Caco-2 (cell line): Measurements from ENCODE around the gene SKAP1. TPM values are rescaled to one million over a fixed set of nuclear protein-coding genes. Genes with fewer than 3 reads are reported as not detected.

Experiments
- BruUV-seq: library from RNA; stranded (reverse); fragments of 400-500 nt; replicated peaks from 2 replicates; lab custom pipeline; 2021; lab: Mats Ljungman, UMichigan
- CTCF ChIA-PET: fragments of 300-600 bp; sonication (Branson Sonifier 250); formaldehyde crosslinking; loops from one replicate; lab custom pipeline; 2022; ENCODE audit warnings: antibody characterized with exemption; lab: Charles Lee
- POLR2A ChIA-PET: fragments of 300-600 bp; sonication (Branson Sonifier 250); formaldehyde crosslinking; loops from one replicate; lab custom pipeline; 2022; ENCODE audit warnings: antibody characterized with exemption; lab: Charles Lee
- DNase-seq, 2 experiments: peaks; one replicate each; pipeline versions ENCODE4 v3.0.0 to v3.0.0-alpha.2; 2020 to 2022
- H3K27me3 ChIP-seq: replicated peaks from 2 replicates; pipeline ENCODE4 v1.6.0; 2011; ENCODE audit warnings: low read length; ENCODE audit not compliant: control insufficient read depth, insufficient read depth
- H3K36me3 ChIP-seq: 2 replicates; pipeline ENCODE4 v1.5.1; 2011; ENCODE audit warnings: low read length; ENCODE audit not compliant: control insufficient read depth, insufficient read depth
- H3K4me1 ChIP-seq: fragments of 250-450 bp; sonication (Bioruptor Pico); 2 replicates; pipeline ENCODE4 v1.5.1; 2020; ENCODE audit warnings: mild to moderate bottlenecking
- H3K4me3 ChIP-seq: 2 replicates; pipeline ENCODE4 v1.5.1; 2011; ENCODE audit warnings: low read depth, mild to moderate bottlenecking, control low read depth, low read length
- H3K9me3 ChIP-seq: fragments of 250-450 bp; sonication (Bioruptor Pico); 2 replicates; pipeline ENCODE4 v1.5.1; 2020; ENCODE audit warnings: mild to moderate bottlenecking, moderate library complexity
- H3K27ac Mint-ChIP-seq: one replicate; pipeline ENCODE4 v1.8.0; 2022; ENCODE audit warnings: mixed read lengths; ENCODE audit not compliant: unreplicated experiment
- H3K27me3 Mint-ChIP-seq: one replicate; pipeline ENCODE4 v1.8.0; 2022; ENCODE audit warnings: mixed read lengths; ENCODE audit not compliant: insufficient read depth, unreplicated experiment
- H3K36me3 Mint-ChIP-seq: one replicate; pipeline ENCODE4 v1.8.0; 2022; ENCODE audit warnings: mild to moderate bottlenecking, mixed read lengths; ENCODE audit not compliant: insufficient read depth, unreplicated experiment
- H3K4me1 Mint-ChIP-seq: one replicate; pipeline ENCODE4 v1.8.0; 2022; ENCODE audit warnings: low read depth, mixed read lengths; ENCODE audit not compliant: unreplicated experiment
- H3K4me3 Mint-ChIP-seq: one replicate; pipeline ENCODE4 v1.8.0; 2022; ENCODE audit warnings: mild to moderate bottlenecking, moderate library complexity, mixed read lengths; ENCODE audit not compliant: unreplicated experiment
- H3K9me3 Mint-ChIP-seq: one replicate; pipeline ENCODE4 v1.8.0; 2022; ENCODE audit warnings: mixed read lengths; ENCODE audit not compliant: unreplicated experiment
- intact Hi-C: fragments of 100-400 bp; cut with micrococcal nuclease; formaldehyde crosslinking; loops from one replicate; pipeline ENCODE4 v1.10.0; 2022; ENCODE audit not compliant: unreplicated experiment
- total RNA-seq: library from RNA; stranded (reverse); gene quantifications from 2 replicates; pipeline ENCODE4 v1.2.3, GENCODE V29; 2022
- TF ChIP-seq, protein P1 (sequence below), 2 experiments: fragments of 200-600 bp in 1 of 2; IDR thresholded peaks; 1 replicate in 1 of 2; 2 replicates in 1 of 2; pipeline versions ENCODE4 v1.5.1 to v1.8.0; 2011 to 2022; ENCODE audit warnings: antibody characterized with exemption in 1 of 2, control low read depth in 1 of 2, inconsistent platforms in 1 of 2, low read depth in 1 of 2, low read length in 1 of 2, mild to moderate bottlenecking in 1 of 2, moderate library complexity in 1 of 2; ENCODE audit not compliant: insufficient read depth in 1 of 2, severe bottlenecking in 1 of 2, unreplicated experiment in 1 of 2

The SKAP1 gene
- total RNA-seq, 1 experiment from 2014 or later = 0.70 TPM

DNA sequence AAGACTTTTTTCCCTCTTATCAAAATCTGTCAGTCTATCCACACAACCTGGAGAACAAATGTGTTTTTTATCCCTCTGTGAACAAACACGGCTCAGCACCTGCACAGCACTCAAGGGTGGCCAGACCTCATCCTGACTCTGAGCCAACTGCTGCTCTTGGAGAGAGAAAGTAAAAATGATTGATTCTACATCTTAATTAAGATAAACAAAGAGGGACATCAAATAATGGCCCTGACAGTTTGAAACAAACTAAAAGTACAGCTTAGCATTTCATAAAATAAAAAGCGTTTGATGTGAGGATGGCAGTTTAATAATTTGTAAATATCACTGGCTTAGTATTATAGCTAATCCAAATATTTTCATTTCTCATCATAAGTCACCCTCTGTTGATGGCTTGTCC is 216.2 kb downstream of the SKAP1 start:
- ChIA-PET POLR2A (no interaction called here), CTCF (interaction anchor here (0.5 to 1.4 kb wide), 5 partner anchors 15 to 168 kb away, joined by 3 to 4 read pairs (median 3); no protein-coding TSS in a partner anchor)
- BruUV-seq = no TSS peak
- no peaks in the 10 kb centered on the region for H3K36me3 ChIP-seq
- H3K9me3 ChIP-seq = no peaks in the 10 kb centered on the region
- no peaks in the 10 kb centered on the region for H3K4me1 ChIP-seq
- Mint-ChIP-seq H3K27me3 (no peaks in the 10 kb centered on the region), H3K4me3 (no peak overlapping the region), H3K9me3 (no peaks in the 10 kb centered on the region), H3K36me3 (no peaks in the 10 kb centered on the region), H3K27ac (no peak overlapping the region), H3K4me1 (peaks cover 5% of the 10 kb centered on the region)
- intact Hi-C loops = loop anchor here (2.0 kb wide), 1 partner anchor 243 kb away; no protein-coding TSS in a partner anchor
- DNase-seq = no peak
- H3K27me3 ChIP-seq = no peaks in the 10 kb centered on the region
- TF ChIP-seq, protein P1, sequence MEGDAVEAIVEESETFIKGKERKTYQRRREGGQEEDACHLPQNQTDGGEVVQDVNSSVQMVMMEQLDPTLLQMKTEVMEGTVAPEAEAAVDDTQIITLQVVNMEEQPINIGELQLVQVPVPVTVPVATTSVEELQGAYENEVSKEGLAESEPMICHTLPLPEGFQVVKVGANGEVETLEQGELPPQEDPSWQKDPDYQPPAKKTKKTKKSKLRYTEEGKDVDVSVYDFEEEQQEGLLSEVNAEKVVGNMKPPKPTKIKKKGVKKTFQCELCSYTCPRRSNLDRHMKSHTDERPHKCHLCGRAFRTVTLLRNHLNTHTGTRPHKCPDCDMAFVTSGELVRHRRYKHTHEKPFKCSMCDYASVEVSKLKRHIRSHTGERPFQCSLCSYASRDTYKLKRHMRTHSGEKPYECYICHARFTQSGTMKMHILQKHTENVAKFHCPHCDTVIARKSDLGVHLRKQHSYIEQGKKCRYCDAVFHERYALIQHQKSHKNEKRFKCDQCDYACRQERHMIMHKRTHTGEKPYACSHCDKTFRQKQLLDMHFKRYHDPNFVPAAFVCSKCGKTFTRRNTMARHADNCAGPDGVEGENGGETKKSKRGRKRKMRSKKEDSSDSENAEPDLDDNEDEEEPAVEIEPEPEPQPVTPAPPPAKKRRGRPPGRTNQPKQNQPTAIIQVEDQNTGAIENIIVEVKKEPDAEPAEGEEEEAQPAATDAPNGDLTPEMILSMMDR (IDR thresholded peaks at IDR 0.05; ENCODE audit: insufficient read depth in 1 of 2, low read depth in 1 of 2, low read length in 1 of 2, severe bottlenecking in 1 of 2, unreplicated experiment in 1 of 2) = no peak
- H3K4me3 ChIP-seq = no peak overlapping the region

DNA sequence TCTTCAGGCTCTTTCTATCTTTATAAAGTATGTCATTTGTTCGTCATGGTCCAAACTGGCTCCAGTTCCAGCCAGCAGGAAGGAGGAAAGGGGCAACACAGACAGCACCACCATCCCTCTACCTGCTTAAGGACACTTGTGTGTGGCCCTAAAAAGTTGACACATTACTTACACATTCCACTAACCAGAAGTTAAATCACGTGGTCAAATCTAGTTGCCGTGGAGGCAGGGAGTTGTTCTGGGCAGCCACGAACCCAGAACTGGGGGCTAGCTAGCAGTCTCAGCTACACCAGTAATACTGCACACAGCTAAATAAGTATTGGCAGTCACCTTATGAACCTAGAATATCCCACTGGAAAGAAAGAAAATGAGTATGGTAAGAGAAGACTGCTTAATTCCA is 218.2 kb downstream of the SKAP1 start:
- Histone ChIP-seq H3K4me3 (no peak overlapping the region), H3K36me3 (no peaks in the 10 kb centered on the region), H3K27me3 (no peaks in the 10 kb centered on the region), H3K4me1 (no peaks in the 10 kb centered on the region), H3K9me3 (no peaks in the 10 kb centered on the region)
- Mint-ChIP-seq H3K27ac (no peak overlapping the region), H3K36me3 (no peaks in the 10 kb centered on the region), H3K4me1 (peaks cover 5% of the 10 kb centered on the region), H3K27me3 (no peaks in the 10 kb centered on the region), H3K4me3 (no peak overlapping the region), H3K9me3 (no peaks in the 10 kb centered on the region)
- no TSS peak for BruUV-seq
- intact Hi-C loops = no loop called here
- ChIA-PET POLR2A (no interaction called here), CTCF (interaction anchor here (1.0 kb wide), 1 partner anchor 48 kb away, joined by 5 read pairs; no protein-coding TSS in a partner anchor)
- TF ChIP-seq, protein P1 (IDR thresholded peaks at IDR 0.05; ENCODE audit: insufficient read depth in 1 of 2, low read depth in 1 of 2, low read length in 1 of 2, severe bottlenecking in 1 of 2, unreplicated experiment in 1 of 2) = no peak
- no peak for DNase-seq

DNA sequence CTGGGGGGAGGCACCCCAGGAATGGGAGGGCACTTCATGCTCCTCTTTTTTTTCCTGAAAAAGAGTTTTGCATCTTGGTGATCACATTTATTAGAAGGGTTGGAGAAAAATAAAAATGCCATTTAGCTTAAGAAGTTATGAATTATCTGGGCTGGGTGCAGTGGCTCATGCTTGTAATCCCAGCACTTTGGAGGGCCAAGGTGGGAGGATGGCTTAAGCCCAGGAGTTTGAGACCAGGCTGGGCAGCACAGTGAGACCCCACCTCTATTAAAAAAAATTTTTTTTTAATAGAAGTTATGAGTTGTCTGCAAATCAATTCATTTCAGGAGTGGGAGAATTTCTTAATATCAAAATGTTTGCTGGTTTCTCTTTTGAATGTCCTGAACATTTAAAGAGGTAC is 219.0 kb downstream of the SKAP1 start:
- Histone ChIP-seq H3K27me3 (no peaks in the 10 kb centered on the region), H3K36me3 (no peaks in the 10 kb centered on the region), H3K9me3 (no peaks in the 10 kb centered on the region), H3K4me1 (no peaks in the 10 kb centered on the region), H3K4me3 (no peak overlapping the region)
- H3K9me3 Mint-ChIP-seq = no peaks in the 10 kb centered on the region
- H3K36me3 Mint-ChIP-seq = no peaks in the 10 kb centered on the region
- no peaks in the 10 kb centered on the region for H3K27me3 Mint-ChIP-seq
- BruUV-seq = no TSS peak
- peaks cover 4% of the 10 kb centered on the region for H3K4me1 Mint-ChIP-seq
- intact Hi-C loops = no loop called here
- no peak for DNase-seq
- POLR2A ChIA-PET = no interaction called here
- H3K4me3 Mint-ChIP-seq = no peak overlapping the region
- no peak overlapping the region for H3K27ac Mint-ChIP-seq
- CTCF ChIA-PET = no interaction called here
- TF ChIP-seq, protein P1 (IDR thresholded peaks at IDR 0.05; ENCODE audit: insufficient read depth in 1 of 2, low read depth in 1 of 2, low read length in 1 of 2, severe bottlenecking in 1 of 2, unreplicated experiment in 1 of 2) = no peak
